HEK293 (cell line): ENCODE results near the gene DNER.

Source experiments
- CTCF ChIA-PET: fragments of 350-600 bp; formaldehyde crosslinking; extraction: SDS; loops from one replicate; lab custom pipeline; 2021; ENCODE audit warnings: antibody characterized with exemption; lab: Yijun Ruan, JAX
- POLR2A ChIA-PET: fragments of 300-600 bp; formaldehyde crosslinking; extraction: SDS; loops from one replicate; lab custom pipeline; 2020; ENCODE audit warnings: antibody characterized with exemption, inconsistent platforms; lab: Yijun Ruan, JAX
- H3K27ac ChIP-seq: fragments of 200-500 bp; sonication (Bioruptor generic); 2 replicates; pipeline ENCODE4 v1.5.1; 2014; ENCODE audit warnings: low read depth, low read length, control low read depth, inconsistent platforms; ENCODE audit errors: extremely low read depth
- H3K36me3 ChIP-seq, 2 experiments: fragments of 200-500 bp in 1 of 2; sonication (Bioruptor generic) in 1 of 2; 1 replicate in 1 of 2; 2 replicates in 1 of 2; pipeline ENCODE4 v1.5.1; 2014 to 2017; ENCODE audit warnings: inconsistent platforms in 2 of 2, low read length in 2 of 2; ENCODE audit not compliant: control insufficient read depth in 2 of 2, insufficient read depth in 1 of 2
- H3K4me1 ChIP-seq: fragments of 200-500 bp; sonication (Bioruptor generic); 2 replicates; pipeline ENCODE4 v1.5.1; 2014; ENCODE audit warnings: mild to moderate bottlenecking, low read length, inconsistent platforms; ENCODE audit not compliant: control insufficient read depth, insufficient read depth
- H3K4me3 ChIP-seq: 2 replicates; pipeline ENCODE4 v1.5.1; 2011; ENCODE audit warnings: low read depth, mild to moderate bottlenecking, control low read depth, low read length, moderate library complexity
- H3K9me3 ChIP-seq: fragments of 200-500 bp; sonication (Bioruptor generic); 2 replicates; pipeline ENCODE4 v1.5.1; 2014; ENCODE audit warnings: low read depth, low read length, inconsistent platforms; ENCODE audit not compliant: control insufficient read depth, insufficient read depth
- BCL11B ChIP-seq: fragments of 450-650 bp; formaldehyde crosslinking; IDR thresholded peaks from 2 replicates; pipeline ENCODE4 v1.5.1; 2016; ENCODE audit warnings: low read depth, missing biosample characterization, missing genetic modification characterization
- BCL6B ChIP-seq: fragments of 450-650 bp; formaldehyde crosslinking; IDR thresholded peaks from 2 replicates; pipeline ENCODE4 v1.5.1; 2017; ENCODE audit warnings: missing biosample characterization, missing genetic modification characterization
- KLF1 ChIP-seq: fragments of 450-650 bp; formaldehyde crosslinking; IDR thresholded peaks from 2 replicates; pipeline ENCODE4 v1.5.1; 2016; ENCODE audit warnings: missing biosample characterization, missing genetic modification characterization
- KLF16 ChIP-seq: fragments of 450-650 bp; formaldehyde crosslinking; IDR thresholded peaks from 2 replicates; pipeline ENCODE4 v1.5.1; 2017; ENCODE audit warnings: missing biosample characterization, missing genetic modification characterization
- KLF7 ChIP-seq: fragments of 450-650 bp; formaldehyde crosslinking; IDR thresholded peaks from 2 replicates; pipeline ENCODE4 v1.5.1; 2016; ENCODE audit warnings: missing biosample characterization, missing genetic modification characterization, borderline replicate concordance
- MEIS1 ChIP-seq: sonication (generic); formaldehyde crosslinking; IDR thresholded peaks from 2 replicates; pipeline ENCODE4 v1.8.1; 2022; ENCODE audit warnings: missing genetic modification reagents, mild to moderate bottlenecking, borderline replicate concordance
- SCRT1 ChIP-seq: fragments of 450-650 bp; formaldehyde crosslinking; IDR thresholded peaks from 2 replicates; pipeline ENCODE4 v1.5.1; 2016; ENCODE audit warnings: missing biosample characterization, missing genetic modification characterization, borderline replicate concordance
- YY1 ChIP-seq: fragments of 450-650 bp; formaldehyde crosslinking; IDR thresholded peaks from 2 replicates; pipeline ENCODE4 v1.5.1; 2018; ENCODE audit warnings: missing biosample characterization, missing genetic modification characterization
- ZBTB11 ChIP-seq: fragments of 450-650 bp; formaldehyde crosslinking; conservative IDR thresholded peaks from 2 replicates; pipeline ENCODE4 v1.5.1; 2016; ENCODE audit warnings: low read depth, missing biosample characterization, missing genetic modification characterization
- ZIC2 ChIP-seq: fragments of 450-650 bp; formaldehyde crosslinking; IDR thresholded peaks from 2 replicates; pipeline ENCODE4 v1.5.1; 2016; ENCODE audit warnings: missing biosample characterization, missing genetic modification characterization
- ZNF132 ChIP-seq: fragments of 450-650 bp; formaldehyde crosslinking; IDR thresholded peaks from 2 replicates; pipeline ENCODE4 v1.5.1; 2017; ENCODE audit warnings: missing biosample characterization, missing genetic modification characterization, borderline replicate concordance
- ZNF133 ChIP-seq: fragments of 450-650 bp; formaldehyde crosslinking; IDR thresholded peaks from 2 replicates; pipeline ENCODE4 v1.5.1; 2016; ENCODE audit warnings: missing biosample characterization, missing genetic modification characterization
- ZNF292 ChIP-seq: fragments of 450-650 bp; formaldehyde crosslinking; IDR thresholded peaks from 2 replicates; pipeline ENCODE4 v1.5.1; 2016; ENCODE audit warnings: low read depth, missing biosample characterization, missing genetic modification characterization, borderline replicate concordance
- ZNF324 ChIP-seq: fragments of 450-650 bp; formaldehyde crosslinking; IDR thresholded peaks from 2 replicates; pipeline ENCODE4 v1.5.1; 2016; ENCODE audit warnings: missing biosample characterization, missing genetic modification characterization
- ZNF350 ChIP-seq: fragments of 450-650 bp; formaldehyde crosslinking; IDR thresholded peaks from 2 replicates; pipeline ENCODE4 v1.5.0; 2017; ENCODE audit warnings: missing biosample characterization, mild to moderate bottlenecking, missing genetic modification characterization
- ZNF354C ChIP-seq: fragments of 450-650 bp; formaldehyde crosslinking; IDR thresholded peaks from 2 replicates; pipeline ENCODE4 v1.5.1; 2016; ENCODE audit warnings: missing biosample characterization, missing genetic modification characterization, low read depth, borderline replicate concordance
- ZNF48 ChIP-seq: fragments of 450-650 bp; formaldehyde crosslinking; IDR thresholded peaks from 2 replicates; pipeline ENCODE4 v1.5.1; 2016; ENCODE audit warnings: missing biosample characterization, missing genetic modification characterization
- ZNF530 ChIP-seq: fragments of 450-650 bp; formaldehyde crosslinking; IDR thresholded peaks from 2 replicates; pipeline ENCODE4 v1.5.1; 2016; ENCODE audit warnings: low read depth, missing biosample characterization, missing genetic modification characterization
- ZNF549 ChIP-seq: fragments of 450-650 bp; IDR thresholded peaks from 2 replicates; pipeline ENCODE4 v1.5.1; 2018; ENCODE audit warnings: missing biosample characterization, missing genetic modification characterization, mild to moderate bottlenecking, inconsistent platforms, moderate library complexity
- ZNF571 ChIP-seq: fragments of 450-650 bp; formaldehyde crosslinking; IDR thresholded peaks from 2 replicates; pipeline ENCODE4 v1.5.0; 2017; ENCODE audit warnings: missing biosample characterization, missing genetic modification characterization
- ZNF585B ChIP-seq: fragments of 450-650 bp; formaldehyde crosslinking; IDR thresholded peaks from 2 replicates; pipeline ENCODE4 v1.5.1; 2016; ENCODE audit warnings: missing biosample characterization, missing genetic modification characterization
- ZNF596 ChIP-seq: fragments of 450-650 bp; IDR thresholded peaks from 2 replicates; pipeline ENCODE4 v1.5.0; 2018; ENCODE audit warnings: missing biosample characterization, mild to moderate bottlenecking, missing genetic modification characterization, moderate library complexity
- ZNF623 ChIP-seq: fragments of 450-650 bp; formaldehyde crosslinking; IDR thresholded peaks from 2 replicates; pipeline ENCODE4 v1.5.1; 2016; ENCODE audit warnings: missing biosample characterization, missing genetic modification characterization
- ZNF664 ChIP-seq: fragments of 450-650 bp; formaldehyde crosslinking; IDR thresholded peaks from 2 replicates; pipeline ENCODE4 v1.5.1; 2016; ENCODE audit warnings: missing biosample characterization, missing genetic modification characterization
- ZNF677 ChIP-seq: fragments of 450-650 bp; IDR thresholded peaks from 2 replicates; pipeline ENCODE4 v1.5.0; 2018; ENCODE audit warnings: missing biosample characterization, mild to moderate bottlenecking, missing genetic modification characterization, moderate library complexity
- ZNF777 ChIP-seq: fragments of 450-650 bp; formaldehyde crosslinking; IDR thresholded peaks from 2 replicates; pipeline ENCODE4 v1.5.1; 2017; ENCODE audit warnings: missing biosample characterization, missing genetic modification characterization, borderline replicate concordance
- ZSCAN23 ChIP-seq: fragments of 450-650 bp; formaldehyde crosslinking; IDR thresholded peaks from 2 replicates; pipeline ENCODE4 v1.5.1; 2016; ENCODE audit warnings: missing biosample characterization, missing genetic modification characterization
- ZSCAN5A ChIP-seq: fragments of 450-650 bp; formaldehyde crosslinking; IDR thresholded peaks from 2 replicates; pipeline ENCODE4 v1.5.1; 2016; ENCODE audit warnings: missing biosample characterization, missing genetic modification characterization

DNER gene

GRCh38 chr2:229429589-229429988 lies 284.8 kb downstream of the DNER start:
- Histone ChIP-seq H3K36me3 (no peaks in the 10 kb centered on the region), H3K9me3 (no peaks in the 10 kb centered on the region), H3K4me1 (no peaks in the 10 kb centered on the region), H3K4me3 (no peak overlapping the region), H3K27ac (no peak overlapping the region)
- ChIA-PET CTCF (interaction anchor here (0.6 kb wide), 1 partner anchor 157 kb away, joined by 4 read pairs; no protein-coding TSS in a partner anchor), POLR2A (no interaction called here)
- no peak for TF ChIP-seq ZNF549 (tag by site-specific recombination)
- no peak for TF ChIP-seq ZBTB11 (tag by site-specific recombination)
- TF ChIP-seq ZSCAN5A = no peak
- no peak for TF ChIP-seq BCL6B (tag by site-specific recombination)
- no peak for TF ChIP-seq KLF7
- TF ChIP-seq ZNF324 (tag by site-specific recombination) = no peak
- TF ChIP-seq YY1 (tag by site-specific recombination) = no peak
- TF ChIP-seq ZNF664 (tag by site-specific recombination) = no peak
- TF ChIP-seq KLF16 (tag by site-specific recombination) = no peak
- no peak for TF ChIP-seq ZNF623 (tag by site-specific recombination)
- no peak for TF ChIP-seq ZNF354C

- ChIA-PET POLR2A (no interaction called here), CTCF (interaction anchor here (0.8 kb wide), 1 partner anchor 83 kb away, joined by 3 read pairs; no protein-coding TSS in a partner anchor)
- Histone ChIP-seq H3K36me3 (no peaks in the 10 kb centered on the region), H3K9me3 (no peaks in the 10 kb centered on the region), H3K4me1 (no peaks in the 10 kb centered on the region), H3K27ac (no peak overlapping the region), H3K4me3 (no peak overlapping the region)
- TF ChIP-seq MEIS1 (CRISPR knock-in tag) = no peak
- no peak for TF ChIP-seq ZNF677 (tag by site-specific recombination)
- TF ChIP-seq ZNF350 (tag by site-specific recombination) = no peak
- no peak for TF ChIP-seq ZNF133
- no peak for TF ChIP-seq ZNF596 (tag by site-specific recombination)
- no peak for TF ChIP-seq ZSCAN23 (tag by site-specific recombination)
- TF ChIP-seq ZNF530 = no peak
- no peak for TF ChIP-seq KLF1 (tag by site-specific recombination)
- no peak for TF ChIP-seq ZNF132 (tag by site-specific recombination)
- no peak for TF ChIP-seq BCL11B (tag by site-specific recombination)
- TF ChIP-seq ZNF585B (tag by site-specific recombination) = no peak
- no peak for TF ChIP-seq ZNF48 (tag by site-specific recombination)
- TF ChIP-seq ZNF571 (tag by site-specific recombination) = no peak
- TF ChIP-seq ZIC2 (tag by site-specific recombination) = no peak
- TF ChIP-seq ZNF777 = no peak
- TF ChIP-seq ZBTB11 (tag by site-specific recombination) = no peak
- TF ChIP-seq SCRT1 (tag by site-specific recombination) = no peak
- no peak for TF ChIP-seq ZNF292 (tag by site-specific recombination)
Measured at GRCh38 chr2:229426464-229426863, 287.9 kb downstream of the DNER start.
